Ascending aorta (tissue), 2 donors: ENCODE results near the gene SLIT3. TPM values are rescaled to one million over a fixed set of nuclear protein-coding genes. Genes with fewer than 3 reads are reported as not detected.

Experiments
- DNase-seq, 2 donors: peaks; one replicate each; pipeline ENCODE4 v3.0.0-alpha.2; 2019; ENCODE audit warnings: low spot score in 2 of 2
- H3K27ac ChIP-seq, 2 donors: fragments of 200-600 bp; sonication (generic); one replicate each; pipeline ENCODE4 v1.5.1; 2016 to 2017; ENCODE audit warnings: mild to moderate bottlenecking in 1 of 2
- H3K27me3 ChIP-seq: fragments of 200-600 bp; sonication (generic); one replicate; pipeline ENCODE4 v1.5.1; 2017
- H3K36me3 ChIP-seq, 2 donors: fragments of 200-600 bp; sonication (generic); one replicate each; pipeline ENCODE4 v1.5.1; 2016
- H3K4me1 ChIP-seq, 2 donors: fragments of 200-600 bp; sonication (generic); one replicate each; pipeline ENCODE4 v1.5.1; 2016 to 2017; ENCODE audit warnings: mild to moderate bottlenecking in 1 of 2
- H3K4me3 ChIP-seq, 2 donors: fragments of 200-600 bp; sonication (generic); one replicate each; pipeline ENCODE4 v1.5.1; 2016 to 2017; ENCODE audit warnings: mild to moderate bottlenecking in 1 of 2
- H3K9me3 ChIP-seq, 2 donors: fragments of 200-600 bp; sonication (generic); one replicate each; pipeline ENCODE4 v1.5.1; 2016
- intact Hi-C: fragments of 100-400 bp; cut with DNase I; formaldehyde crosslinking; loops from one replicate; pipeline ENCODE4 v1.15.1; 2023
- total RNA-seq: library from RNA; depleted of rRNA; stranded (reverse); fragments of >200 nt; gene quantifications from one replicate; pipeline ENCODE4 v1.1.0, GENCODE V29; 2016
- TF ChIP-seq, protein P1 (sequence below), 3 experiments: fragments of 200-600 bp in 2 of 3; fragments of 450-650 bp in 1 of 3; sonication (generic) in 2 of 3; IDR thresholded peaks; one replicate each; pipeline ENCODE4 v1.5.1; 2016 to 2019; ENCODE audit warnings: antibody characterized with exemption in 3 of 3, mild to moderate bottlenecking in 1 of 3, moderate library complexity in 1 of 3

SLIT3 gene
- total RNA-seq, 1 donor from 2014 or later, result 128 TPM

DNA sequence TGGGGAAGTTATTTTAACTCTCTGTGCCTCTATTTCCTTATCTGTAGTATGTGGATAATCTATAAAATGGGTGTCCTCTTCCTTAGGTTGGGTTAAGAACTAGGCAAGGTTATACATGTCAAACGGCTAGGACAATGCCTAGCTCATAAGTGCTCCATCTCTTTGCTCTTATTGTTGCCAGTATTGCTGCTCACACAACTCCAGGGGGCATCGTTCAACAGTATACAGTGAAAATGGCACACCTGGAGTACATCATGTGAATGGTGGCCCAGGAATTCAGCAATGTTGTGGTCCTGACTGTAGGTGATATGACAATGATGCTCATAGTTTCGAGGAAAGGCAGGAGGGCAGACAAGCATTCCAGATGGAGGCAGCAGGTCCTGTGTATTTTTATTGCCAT is 30.1 kb downstream of the SLIT3 start:
- Histone ChIP-seq H3K4me3 (no peak overlapping the region), H3K27me3 (no peaks in the 10 kb centered on the region), H3K27ac (no peak overlapping the region), H3K4me1 (no peaks in the 10 kb centered on the region), H3K9me3 (no peaks in the 10 kb centered on the region), H3K36me3 (no peaks in the 10 kb centered on the region)
- DNase-seq, result no peak
- intact Hi-C loops, result no loop called here
- TF ChIP-seq, protein P1, sequence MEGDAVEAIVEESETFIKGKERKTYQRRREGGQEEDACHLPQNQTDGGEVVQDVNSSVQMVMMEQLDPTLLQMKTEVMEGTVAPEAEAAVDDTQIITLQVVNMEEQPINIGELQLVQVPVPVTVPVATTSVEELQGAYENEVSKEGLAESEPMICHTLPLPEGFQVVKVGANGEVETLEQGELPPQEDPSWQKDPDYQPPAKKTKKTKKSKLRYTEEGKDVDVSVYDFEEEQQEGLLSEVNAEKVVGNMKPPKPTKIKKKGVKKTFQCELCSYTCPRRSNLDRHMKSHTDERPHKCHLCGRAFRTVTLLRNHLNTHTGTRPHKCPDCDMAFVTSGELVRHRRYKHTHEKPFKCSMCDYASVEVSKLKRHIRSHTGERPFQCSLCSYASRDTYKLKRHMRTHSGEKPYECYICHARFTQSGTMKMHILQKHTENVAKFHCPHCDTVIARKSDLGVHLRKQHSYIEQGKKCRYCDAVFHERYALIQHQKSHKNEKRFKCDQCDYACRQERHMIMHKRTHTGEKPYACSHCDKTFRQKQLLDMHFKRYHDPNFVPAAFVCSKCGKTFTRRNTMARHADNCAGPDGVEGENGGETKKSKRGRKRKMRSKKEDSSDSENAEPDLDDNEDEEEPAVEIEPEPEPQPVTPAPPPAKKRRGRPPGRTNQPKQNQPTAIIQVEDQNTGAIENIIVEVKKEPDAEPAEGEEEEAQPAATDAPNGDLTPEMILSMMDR (IDR thresholded peaks at IDR 0.05), result no peak

DNA sequence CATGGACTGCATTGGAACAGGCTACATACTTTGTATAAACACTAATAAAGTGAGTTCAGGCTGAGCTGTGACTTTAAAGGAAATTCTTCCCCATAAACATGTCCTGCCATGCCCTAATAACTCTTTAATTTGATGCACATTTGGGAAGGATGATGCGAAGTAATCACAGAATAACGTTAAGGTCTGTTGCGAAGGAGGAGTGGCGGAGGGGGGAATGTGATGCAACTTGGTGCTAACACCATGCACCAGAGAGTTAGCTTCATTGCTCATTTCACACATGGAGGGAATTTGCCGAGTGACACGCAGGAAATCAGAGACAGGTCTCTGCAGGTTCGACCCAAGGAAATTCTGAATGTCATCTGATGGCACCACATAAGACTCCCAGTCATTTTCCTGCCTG is 32.9 kb downstream of the SLIT3 start:
- intact Hi-C loops, result no loop called here
- Histone ChIP-seq H3K27me3 (no peaks in the 10 kb centered on the region), H3K27ac (no peak overlapping the region), H3K9me3 (no peaks in the 10 kb centered on the region), H3K4me1 (no peaks in the 10 kb centered on the region), H3K4me3 (no peak overlapping the region), H3K36me3 (no peaks in the 10 kb centered on the region)
- TF ChIP-seq, protein P1 (IDR thresholded peaks at IDR 0.05), result no peak
- no peak for DNase-seq

DNA sequence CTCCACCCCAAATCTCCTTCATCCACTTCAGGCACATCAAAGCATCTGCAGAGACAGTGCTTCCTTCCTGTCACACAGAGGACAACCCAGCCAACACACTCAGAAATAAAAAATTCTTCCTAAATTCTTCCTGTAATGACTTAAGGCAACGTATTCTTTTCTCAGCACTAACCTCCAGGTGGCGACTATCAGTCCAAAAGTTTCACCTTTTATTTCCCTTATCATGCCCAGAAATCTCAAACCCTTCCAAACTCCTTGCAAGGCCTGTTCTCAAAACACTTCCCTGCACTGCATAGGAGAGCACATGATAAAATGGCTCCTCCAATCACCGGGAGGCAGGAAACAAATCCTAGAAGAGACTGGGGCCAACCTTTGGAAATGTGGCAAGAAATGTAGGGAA is 35.1 kb downstream of the SLIT3 start:
- DNase-seq, result no peak
- intact Hi-C loops, result no loop called here
- Histone ChIP-seq H3K4me1 (peaks cover 0 to 4% of the 10 kb centered on the region in 2 donors), H3K9me3 (no peaks in the 10 kb centered on the region), H3K27ac (no peak overlapping the region), H3K27me3 (no peaks in the 10 kb centered on the region), H3K36me3 (no peaks in the 10 kb centered on the region), H3K4me3 (no peak overlapping the region)
- TF ChIP-seq, protein P1 (IDR thresholded peaks at IDR 0.05), result no peak

DNA sequence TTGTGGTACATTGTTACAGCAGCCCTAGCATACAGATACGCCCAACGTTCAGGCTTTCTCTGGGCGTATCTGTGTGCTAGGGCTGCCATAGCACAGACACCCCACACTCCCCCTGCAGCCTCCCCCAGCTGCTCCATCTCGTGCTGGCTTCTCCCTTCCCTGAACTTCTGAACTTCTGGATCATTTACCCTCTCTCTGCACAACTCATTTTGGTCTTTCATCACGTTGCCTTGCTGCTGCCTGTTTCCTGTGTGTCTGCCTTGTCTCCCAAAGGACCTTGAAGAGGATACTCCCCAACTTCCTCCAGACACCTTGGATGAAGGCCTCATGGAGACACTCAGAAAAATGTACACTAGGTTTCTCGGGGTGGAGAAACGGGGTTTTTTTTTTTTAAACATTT is 37.3 kb downstream of the SLIT3 start:
- H3K4me3 ChIP-seq, result no peak overlapping the region
- intact Hi-C loops, result no loop called here
- TF ChIP-seq, protein P1 (IDR thresholded peaks at IDR 0.05), result no peak
- DNase-seq, result no peak
- H3K9me3 ChIP-seq, result no peaks in the 10 kb centered on the region
- H3K27me3 ChIP-seq, result no peaks in the 10 kb centered on the region
- H3K4me1 ChIP-seq, result peaks cover 0 to 4% of the 10 kb centered on the region in 2 donors
- H3K36me3 ChIP-seq, result no peaks in the 10 kb centered on the region
- H3K27ac ChIP-seq, result no peak overlapping the region

DNA sequence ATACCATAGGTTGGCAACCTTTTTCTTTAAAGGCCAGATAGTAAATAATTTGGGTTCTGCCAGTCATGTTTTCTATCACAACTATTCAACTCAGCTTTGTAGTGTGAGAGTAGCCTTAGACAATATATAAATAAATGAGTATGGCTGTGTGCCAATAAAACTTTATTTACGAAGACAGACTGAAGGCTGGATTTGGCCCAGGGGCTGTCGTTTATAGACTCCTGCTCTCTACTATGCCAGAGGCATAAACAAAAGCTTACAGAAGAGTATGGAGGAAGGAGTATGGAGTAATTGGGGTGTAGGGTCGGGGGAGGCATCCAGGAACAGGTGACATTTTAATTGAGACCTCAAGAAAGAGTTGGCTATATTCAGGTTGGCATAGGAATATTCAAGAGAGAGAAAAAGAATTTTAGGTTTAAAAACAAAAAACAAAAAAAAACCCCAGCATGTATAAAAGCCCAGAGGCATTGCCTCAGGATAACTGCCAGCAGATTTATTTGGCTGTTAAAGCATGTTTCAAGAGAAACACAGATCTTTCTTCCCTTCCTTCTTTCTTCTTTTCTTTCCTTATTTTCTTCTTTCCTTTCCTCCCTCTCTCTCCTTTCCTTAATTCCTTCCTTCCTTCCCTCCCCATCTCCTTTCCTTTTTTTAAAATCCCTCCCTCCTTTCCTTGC is 39.9 kb downstream of the SLIT3 start:
- no peaks in the 10 kb centered on the region for H3K36me3 ChIP-seq
- peaks cover 0 to 4% of the 10 kb centered on the region in 2 donors for H3K4me1 ChIP-seq
- intact Hi-C loops, result no loop called here
- no peak overlapping the region for H3K4me3 ChIP-seq
- TF ChIP-seq, protein P1 (IDR thresholded peaks at IDR 0.05), result no peak
- H3K27ac ChIP-seq, result no peak overlapping the region
- no peaks in the 10 kb centered on the region for H3K27me3 ChIP-seq
- no peak for DNase-seq
- H3K9me3 ChIP-seq, result no peaks in the 10 kb centered on the region
